ENCODE results near the gene ASTN2.
A peak's percentile ranks its signal among the peaks of the same experiment; 100 is the strongest.

ASTN2 gene

DNA sequence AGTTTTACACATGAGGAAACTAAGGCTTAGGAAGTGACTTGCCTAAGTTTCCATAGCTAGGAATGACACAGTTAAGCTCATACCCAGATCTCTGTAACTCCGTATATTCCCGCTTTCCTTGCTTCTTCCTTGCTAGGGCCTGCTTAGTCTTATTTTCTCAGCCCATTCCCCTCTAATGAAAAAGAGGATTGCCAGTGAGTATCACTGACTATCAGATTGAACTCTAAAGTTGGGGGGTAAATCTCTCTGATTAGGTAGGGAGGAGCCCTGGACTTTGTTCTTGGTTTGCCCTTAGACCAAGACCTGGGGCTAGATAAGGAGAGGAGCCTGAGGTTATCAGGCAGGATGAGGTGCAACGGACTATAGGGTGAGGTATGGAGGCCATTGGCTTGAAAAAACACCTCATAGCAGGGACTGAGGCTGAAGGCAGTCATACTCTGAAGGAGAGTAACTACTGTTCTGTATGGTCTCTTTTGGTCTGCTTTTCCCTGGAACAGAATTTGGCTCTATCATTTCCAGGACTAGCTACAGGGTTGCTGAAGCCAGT lies 725.3 kb downstream of the ASTN2 start:
- peaks cover 0 to 5% of the 10 kb centered on the region in 2 donors for H3K36me3 ChIP-seq (replicated peaks in 1 of 2; ENCODE audit: control insufficient read depth in 2 of 2, insufficient read depth in 2 of 2, low read length in 2 of 2)
- no peak overlapping the region for H4K91ac ChIP-seq (ENCODE audit: low read depth, low read length, poor library complexity)
- no peak overlapping the region for H2BK12ac ChIP-seq (ENCODE audit: low read length)
- no peak overlapping the region for H3K18ac ChIP-seq (ENCODE audit: low read length)
- WGBS, 2 donors (ENCODE audit: extremely low coverage in 2 of 2, insufficient read length in 2 of 2, insufficient replicate concordance in 1 of 2) = no CpG with 5 or more reads among the region's 3 CpGs
- no peaks in the 10 kb centered on the region for H3K27me3 ChIP-seq (ENCODE audit: control insufficient read depth in 3 of 3, insufficient read depth in 3 of 3, low read depth in 1 of 3, low read length in 3 of 3)
- H2AFZ ChIP-seq (ENCODE audit: low read length) = no peak overlapping the region
- H2AK5ac ChIP-seq (ENCODE audit: low read depth, low read length) = no peak overlapping the region
- H3K14ac ChIP-seq (ENCODE audit: low read length) = no peak overlapping the region
- no peak overlapping the region for H3K4me3 ChIP-seq (ENCODE audit: low read length in 2 of 2)
- H3K4ac ChIP-seq (ENCODE audit: low read length) = no peak overlapping the region
- H3K79me1 ChIP-seq (ENCODE audit: low read depth, low read length) = no peaks in the 10 kb centered on the region
- no peak overlapping the region for H3K27ac ChIP-seq (replicated peaks; ENCODE audit: low read length)
- no peak overlapping the region for H3K9ac ChIP-seq (ENCODE audit: low read depth, low read length, poor library complexity)
- H3K4me2 ChIP-seq (ENCODE audit: insufficient read depth, low read length, poor library complexity, severe bottlenecking) = no peak overlapping the region
- no peaks in the 10 kb centered on the region for H3K9me3 ChIP-seq (replicated peaks in 1 of 2; ENCODE audit: control insufficient read depth in 2 of 2, insufficient read depth in 1 of 2, low read depth in 1 of 2, low read length in 2 of 2)
- no peak for DNase-seq (ENCODE audit: low spot score)
- no peak overlapping the region for H2BK5ac ChIP-seq (ENCODE audit: low read length)
- peaks cover 5 to 6% of the 10 kb centered on the region in 2 donors for H3K4me1 ChIP-seq (ENCODE audit: control insufficient read depth in 2 of 2, insufficient read depth in 1 of 2, low read depth in 1 of 2, low read length in 2 of 2)
- H3K23ac ChIP-seq (ENCODE audit: low read depth, low read length, poor library complexity) = no peak overlapping the region
- H2BK120ac ChIP-seq (ENCODE audit: low read depth, low read length) = no peak overlapping the region
- no peak overlapping the region for H4K8ac ChIP-seq (ENCODE audit: low read depth, low read length)
- H2BK15ac ChIP-seq (ENCODE audit: low read length) = no peak overlapping the region

DNA sequence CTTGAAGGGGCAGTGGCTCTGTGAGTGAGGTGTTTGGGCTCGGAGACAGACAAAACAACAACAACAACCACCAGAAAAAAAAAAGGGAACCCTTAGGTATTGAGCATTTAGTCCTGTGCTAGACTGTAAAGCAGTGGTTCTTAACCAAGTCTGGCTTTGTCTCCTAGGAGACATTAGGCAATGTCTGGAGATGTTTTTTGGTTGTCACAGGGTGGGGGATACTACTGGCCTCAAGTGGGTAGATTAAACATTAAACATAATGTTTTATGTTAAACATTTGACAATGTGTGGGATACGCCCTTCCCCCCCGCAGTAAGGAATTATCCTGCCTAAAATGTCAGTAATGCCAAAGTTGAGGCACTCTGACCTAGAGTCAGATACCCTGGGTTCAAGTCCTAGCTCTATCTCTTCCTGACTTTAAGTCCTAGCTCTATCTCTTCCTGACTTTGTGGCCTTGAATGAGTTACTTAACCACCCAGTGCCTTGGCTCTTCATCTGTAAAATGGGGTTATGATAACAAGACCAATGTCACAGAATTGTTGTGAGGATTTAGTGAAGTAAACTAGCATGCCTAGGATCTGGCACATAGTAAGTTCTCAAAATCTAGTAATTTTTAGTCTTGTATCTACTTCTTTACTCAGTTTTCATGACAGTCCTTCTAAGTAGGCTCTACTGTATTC lies 725.9 kb downstream of the ASTN2 start:
- H3K36me3 ChIP-seq (replicated peaks in 1 of 2; ENCODE audit: control insufficient read depth in 2 of 2, insufficient read depth in 2 of 2, low read length in 2 of 2) = peaks cover 0 to 2% of the 10 kb centered on the region in 2 donors
- H3K9me3 ChIP-seq (replicated peaks in 1 of 2; ENCODE audit: control insufficient read depth in 2 of 2, insufficient read depth in 1 of 2, low read depth in 1 of 2, low read length in 2 of 2) = no peaks in the 10 kb centered on the region
- no peak overlapping the region for H2AK5ac ChIP-seq (ENCODE audit: low read depth, low read length)
- H3K4me3 ChIP-seq (ENCODE audit: low read length in 2 of 2) = no peak overlapping the region
- H3K4me2 ChIP-seq (ENCODE audit: insufficient read depth, low read length, poor library complexity, severe bottlenecking) = no peak overlapping the region
- H2BK15ac ChIP-seq (ENCODE audit: low read length) = no peak overlapping the region
- no peak overlapping the region for H3K9ac ChIP-seq (ENCODE audit: low read depth, low read length, poor library complexity)
- H2BK120ac ChIP-seq (ENCODE audit: low read depth, low read length) = no peak overlapping the region
- H3K27me3 ChIP-seq (ENCODE audit: control insufficient read depth in 3 of 3, insufficient read depth in 3 of 3, low read depth in 1 of 3, low read length in 3 of 3) = no peaks in the 10 kb centered on the region
- H3K79me1 ChIP-seq (ENCODE audit: low read depth, low read length) = no peaks in the 10 kb centered on the region
- DNase-seq (ENCODE audit: low spot score) = no peak
- H3K18ac ChIP-seq (ENCODE audit: low read length) = no peak overlapping the region
- H3K23ac ChIP-seq (ENCODE audit: low read depth, low read length, poor library complexity) = no peak overlapping the region
- H3K4ac ChIP-seq (ENCODE audit: low read length) = no peak overlapping the region
- no peak overlapping the region for H3K14ac ChIP-seq (ENCODE audit: low read length)
- H4K8ac ChIP-seq (ENCODE audit: low read depth, low read length) = no peak overlapping the region
- H3K4me1 ChIP-seq (ENCODE audit: control insufficient read depth in 2 of 2, insufficient read depth in 1 of 2, low read depth in 1 of 2, low read length in 2 of 2) = peaks cover 5 to 6% of the 10 kb centered on the region in 2 donors
- no peak overlapping the region for H3K27ac ChIP-seq (replicated peaks; ENCODE audit: low read length)
- H2BK5ac ChIP-seq (ENCODE audit: low read length) = no peak overlapping the region
- no peak overlapping the region for H2BK12ac ChIP-seq (ENCODE audit: low read length)
- H2AFZ ChIP-seq (ENCODE audit: low read length) = no peak overlapping the region
- no CpG with 5 or more reads among the region's 3 CpGs for WGBS, 2 donors (ENCODE audit: extremely low coverage in 2 of 2, insufficient read length in 2 of 2, insufficient replicate concordance in 1 of 2)
- no peak overlapping the region for H4K91ac ChIP-seq (ENCODE audit: low read depth, low read length, poor library complexity)

DNA sequence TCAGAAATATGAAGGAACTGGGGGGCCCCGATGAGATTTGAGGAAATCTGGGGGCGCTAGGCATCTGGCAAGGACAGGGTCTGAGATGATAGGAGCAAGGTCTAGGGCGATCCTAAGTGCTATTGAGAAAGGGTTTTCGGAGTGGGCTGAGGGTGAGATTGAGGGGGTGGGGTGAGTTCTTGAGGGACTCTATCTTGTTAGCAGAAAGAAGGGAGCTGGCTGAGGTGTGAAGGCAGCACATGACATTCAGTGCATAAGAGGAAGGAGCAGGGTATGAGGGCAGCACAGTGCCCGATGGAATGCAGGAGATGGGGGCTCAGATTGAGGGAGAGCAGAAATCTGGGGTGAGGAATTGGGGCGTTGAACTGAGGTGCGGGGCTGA lies 727.1 kb downstream of the ASTN2 start:
- Histone ChIP-seq H3K18ac (ENCODE audit: low read length) (peak overlapping the region; percentile 90), H3K14ac (ENCODE audit: low read length) (no peak overlapping the region), H3K9me3 (replicated peaks in 1 of 2; ENCODE audit: control insufficient read depth in 2 of 2, insufficient read depth in 1 of 2, low read depth in 1 of 2, low read length in 2 of 2) (no peaks in the 10 kb centered on the region), H3K27ac (replicated peaks; ENCODE audit: low read length) (no peak overlapping the region), H3K4me2 (ENCODE audit: insufficient read depth, low read length, poor library complexity, severe bottlenecking) (peak overlapping the region; percentile 63), H3K4ac (ENCODE audit: low read length) (no peak overlapping the region), H2BK12ac (ENCODE audit: low read length) (no peak overlapping the region), H4K8ac (ENCODE audit: low read depth, low read length) (no peak overlapping the region), H3K4me3 (ENCODE audit: low read length in 2 of 2) (peak overlapping the region; percentile 73 to 81), H3K4me1 (ENCODE audit: control insufficient read depth in 2 of 2, insufficient read depth in 1 of 2, low read depth in 1 of 2, low read length in 2 of 2) (peaks cover 5 to 6% of the 10 kb centered on the region in 2 donors), H2BK15ac (ENCODE audit: low read length) (no peak overlapping the region), H3K23ac (ENCODE audit: low read depth, low read length, poor library complexity) (no peak overlapping the region), H2BK5ac (ENCODE audit: low read length) (peak overlapping the region; percentile 35), H3K79me1 (ENCODE audit: low read depth, low read length) (no peaks in the 10 kb centered on the region), H3K27me3 (ENCODE audit: control insufficient read depth in 3 of 3, insufficient read depth in 3 of 3, low read depth in 1 of 3, low read length in 3 of 3) (no peaks in the 10 kb centered on the region), H3K36me3 (replicated peaks in 1 of 2; ENCODE audit: control insufficient read depth in 2 of 2, insufficient read depth in 2 of 2, low read length in 2 of 2) (no peaks in the 10 kb centered on the region), H4K91ac (ENCODE audit: low read depth, low read length, poor library complexity) (no peak overlapping the region), H3K9ac (ENCODE audit: low read depth, low read length, poor library complexity) (peak overlapping the region; percentile 50), H2BK120ac (ENCODE audit: low read depth, low read length) (peak overlapping the region; percentile 82), H2AK5ac (ENCODE audit: low read depth, low read length) (no peak overlapping the region), H2AFZ (ENCODE audit: low read length) (peak overlapping the region; percentile 90)
- no peak for DNase-seq (ENCODE audit: low spot score)
- whole genome bisulfite sequencing, 2 donors (ENCODE audit: extremely low coverage in 2 of 2, insufficient read length in 2 of 2, insufficient replicate concordance in 1 of 2) = no CpG with 5 or more reads among the region's 7 CpGs

DNA sequence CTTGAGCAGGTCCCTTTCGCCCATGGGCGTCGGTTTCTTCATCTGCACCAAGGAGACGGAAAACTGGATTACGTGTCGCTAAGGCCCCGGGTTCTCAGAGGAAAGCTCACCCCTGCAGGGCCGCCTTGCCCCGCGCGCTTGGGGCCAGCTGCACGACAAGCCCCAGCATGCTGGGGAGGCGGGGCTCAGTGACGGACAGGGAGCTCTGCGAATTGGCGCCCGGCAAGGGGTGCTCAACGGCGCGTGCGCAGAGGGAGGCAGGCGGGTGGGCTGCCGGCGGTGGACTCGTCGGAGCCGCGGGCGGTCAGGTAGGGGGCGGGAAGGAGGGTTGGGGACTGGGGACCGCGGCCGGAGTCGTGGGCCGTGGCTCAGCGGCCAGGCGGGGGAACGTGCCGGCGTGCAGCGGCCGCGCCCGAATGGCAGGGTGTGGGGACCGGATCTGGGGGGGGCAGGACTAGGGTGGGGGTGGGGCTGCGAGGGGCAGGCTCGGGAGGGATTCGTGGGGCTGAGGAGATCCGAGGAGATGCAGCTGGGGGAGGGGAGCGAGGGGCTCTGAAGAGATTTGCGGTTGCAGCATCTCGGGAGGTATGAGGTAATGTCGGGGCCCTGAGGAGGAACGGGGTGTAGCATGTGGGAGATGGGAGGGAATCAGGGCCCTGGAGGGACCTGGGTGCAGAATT lies 727.6 kb downstream of the ASTN2 start, which contains the start of gene TRIM32:
Gene TRIM32 (plus strand): TSS at position 232 of the 680 bp plus-strand sequence. CDS start 10,438 bp downstream, outside the sequence.
- Histone ChIP-seq H4K91ac (ENCODE audit: low read depth, low read length, poor library complexity) (no peak within 1 kb of the TSS), H3K4me3 (ENCODE audit: low read length in 2 of 2) (peak within 1 kb of the TSS; percentile 73 to 81), H2AFZ (ENCODE audit: low read length) (peak within 1 kb of the TSS; percentile 90), H3K27me3 (ENCODE audit: control insufficient read depth in 3 of 3, insufficient read depth in 3 of 3, low read depth in 1 of 3, low read length in 3 of 3) (no peaks in the 10 kb centered on the region), H2AK5ac (ENCODE audit: low read depth, low read length) (no peak within 1 kb of the TSS), H3K79me1 (ENCODE audit: low read depth, low read length) (no peaks in the 10 kb centered on the region), H2BK120ac (ENCODE audit: low read depth, low read length) (peak within 1 kb of the TSS; percentile 82), H3K36me3 (replicated peaks in 1 of 2; ENCODE audit: control insufficient read depth in 2 of 2, insufficient read depth in 2 of 2, low read length in 2 of 2) (no peaks in the 10 kb centered on the region), H3K23ac (ENCODE audit: low read depth, low read length, poor library complexity) (peak within 1 kb of the TSS; percentile 81), H3K27ac (replicated peaks; ENCODE audit: low read length) (no peak within 1 kb of the TSS), H2BK5ac (ENCODE audit: low read length) (peak within 1 kb of the TSS; percentile 35), H3K4ac (ENCODE audit: low read length) (no peak within 1 kb of the TSS), H3K14ac (ENCODE audit: low read length) (no peak within 1 kb of the TSS), H3K9ac (ENCODE audit: low read depth, low read length, poor library complexity) (peak within 1 kb of the TSS; percentile 73), H3K4me1 (ENCODE audit: control insufficient read depth in 2 of 2, insufficient read depth in 1 of 2, low read depth in 1 of 2, low read length in 2 of 2) (peaks cover 5 to 6% of the 10 kb centered on the region in 2 donors), H3K4me2 (ENCODE audit: insufficient read depth, low read length, poor library complexity, severe bottlenecking) (peak within 1 kb of the TSS; percentile 63), H4K8ac (ENCODE audit: low read depth, low read length) (no peak within 1 kb of the TSS), H2BK15ac (ENCODE audit: low read length) (no peak within 1 kb of the TSS), H3K18ac (ENCODE audit: low read length) (peak within 1 kb of the TSS; percentile 90), H2BK12ac (ENCODE audit: low read length) (no peak within 1 kb of the TSS), H3K9me3 (replicated peaks in 1 of 2; ENCODE audit: control insufficient read depth in 2 of 2, insufficient read depth in 1 of 2, low read depth in 1 of 2, low read length in 2 of 2) (no peaks in the 10 kb centered on the region)
- peak; percentile 87 for DNase-seq (ENCODE audit: low spot score)
- WGBS, 2 donors (ENCODE audit: extremely low coverage in 2 of 2, insufficient read length in 2 of 2, insufficient replicate concordance in 1 of 2) = no CpG with 5 or more reads among the region's 54 CpGs
